Endodermal cell (in vitro differentiated cells): Measurements from ENCODE around the gene TSPAN4. TPM values are rescaled to one million over a fixed set of nuclear protein-coding genes. Genes with fewer than 3 reads are reported as not detected.

Source experiments
- DNase-seq: peaks from one replicate; pipeline ENCODE4 v3.0.0-alpha.2; 2017
- H3K27ac ChIP-seq: 2 replicates; pipeline ENCODE4 v1.5.1; 2013; ENCODE audit warnings: mild to moderate bottlenecking, low read depth, low read length, moderate library complexity
- H3K27me3 ChIP-seq: 2 replicates; pipeline ENCODE4 v1.6.1; 2013; ENCODE audit warnings: mild to moderate bottlenecking, low read length, moderate library complexity; ENCODE audit not compliant: insufficient read depth, control insufficient read depth, poor library complexity, severe bottlenecking
- H3K36me3 ChIP-seq: 2 replicates; pipeline ENCODE4 v1.7.0; 2013; ENCODE audit warnings: mild to moderate bottlenecking, low read length, moderate library complexity; ENCODE audit not compliant: control insufficient read depth, insufficient read depth
- H3K4me1 ChIP-seq: one replicate; pipeline ENCODE4 v1.7.0; 2013; ENCODE audit warnings: low read length; ENCODE audit not compliant: control insufficient read depth, insufficient read depth
- H3K4me3 ChIP-seq: 2 replicates; pipeline ENCODE4 v1.5.1; 2013; ENCODE audit warnings: mild to moderate bottlenecking, low read length, moderate library complexity
- H3K9ac ChIP-seq: 2 replicates; pipeline ENCODE4 v1.6.1; 2013; ENCODE audit warnings: mild to moderate bottlenecking, low read length, moderate library complexity; ENCODE audit not compliant: poor library complexity, severe bottlenecking; ENCODE audit errors: extremely low read depth
- H3K9me3 ChIP-seq: 2 replicates; pipeline ENCODE4 v1.6.1; 2013; ENCODE audit warnings: mild to moderate bottlenecking, low read length, moderate library complexity; ENCODE audit not compliant: control insufficient read depth
- H3K27ac Mint-ChIP-seq: 2 replicates; pipeline ENCODE4 v1.8.0; 2020; ENCODE audit warnings: mixed read lengths
- H3K27me3 Mint-ChIP-seq: 2 replicates; pipeline ENCODE4 v1.8.0; 2021; ENCODE audit warnings: mild to moderate bottlenecking, mixed read lengths; ENCODE audit not compliant: insufficient read depth
- H3K36me3 Mint-ChIP-seq: 2 replicates; pipeline ENCODE4 v1.8.0; 2020; ENCODE audit warnings: low read depth, mixed read lengths
- H3K4me1 Mint-ChIP-seq: 2 replicates; pipeline ENCODE4 v1.8.0; 2020; ENCODE audit warnings: mixed read lengths
- H3K4me3 Mint-ChIP-seq: 2 replicates; pipeline ENCODE4 v1.8.0; 2020; ENCODE audit warnings: mild to moderate bottlenecking, moderate library complexity, mixed read lengths
- H3K9me3 Mint-ChIP-seq: 2 replicates; pipeline ENCODE4 v1.8.0; 2020; ENCODE audit warnings: mild to moderate bottlenecking, mixed read lengths
- CTCF ChIP-seq: fragments of 200-600 bp; sonication (generic); conservative IDR thresholded peaks from 2 replicates; pipeline ENCODE4 v1.5.0; 2021; ENCODE audit warnings: antibody characterized with exemption, mild to moderate bottlenecking
- WGBS, 2 experiments: methylation state at CpG; one replicate each; pipeline versions ENCODE4 v1.1.5 to v1.1.7; 2013; ENCODE audit warnings: missing lambda C conversion rate in 2 of 2, mixed read lengths in 1 of 2; ENCODE audit not compliant: insufficient coverage in 1 of 2, insufficient read length in 1 of 2; 5-methylcytosine and 5-hydroxymethylcytosine counted together
- total RNA-seq, 2 donors: library from RNA; stranded (reverse); fragmentation: NEBNext Ultra II Directional in 1 of 2; extraction: Animal tissue kit (Norgen Biotek cat#: 25700) in 1 of 2; gene quantifications; 2 replicates in 1 of 2; 3 replicates in 1 of 2; pipeline ENCODE4 v1.2.1, GENCODE V29; 2021

The TSPAN4 gene
- total RNA-seq, 2 donors from 2014 or later, result 56.8 to 71.1 TPM

- 89 to 94% methylated on average over 4 of the region's 8 CpGs for WGBS, 2 experiments
- Mint-ChIP-seq H3K4me1 (no peaks in the 10 kb centered on the region), H3K27me3 (no peaks in the 10 kb centered on the region), H3K9me3 (no peaks in the 10 kb centered on the region), H3K36me3 (peaks cover 6% of the 10 kb centered on the region), H3K27ac (no peak overlapping the region), H3K4me3 (peak overlapping the region; percentile 63)
- no peaks in the 10 kb centered on the region for H3K4me1 ChIP-seq
- H3K4me3 ChIP-seq, result no peak overlapping the region
- H3K9ac ChIP-seq, result no peak overlapping the region
- TF ChIP-seq CTCF, result no peak
- no peak for DNase-seq
- no peak overlapping the region for H3K27ac ChIP-seq
- H3K9me3 ChIP-seq, result no peaks in the 10 kb centered on the region
- H3K36me3 ChIP-seq, result peaks cover 5% of the 10 kb centered on the region
- H3K27me3 ChIP-seq, result no peaks in the 10 kb centered on the region
Measured at GRCh38 chr11:803467-803742, 39.2 kb upstream of the TSPAN4 start.

GRCh38 chr11:803770-804598 lies 38.7 kb upstream of the TSPAN4 start:
- no peaks in the 10 kb centered on the region for H3K27me3 Mint-ChIP-seq
- Histone ChIP-seq H3K9me3 (no peaks in the 10 kb centered on the region), H3K36me3 (peaks cover 5% of the 10 kb centered on the region), H3K9ac (peak overlapping the region; percentile 34), H3K27me3 (no peaks in the 10 kb centered on the region), H3K27ac (no peak overlapping the region), H3K4me1 (no peaks in the 10 kb centered on the region), H3K4me3 (peak overlapping the region; percentile 84)
- no peak for TF ChIP-seq CTCF
- 74 to 85% methylated on average over 16 to 26 of the region's 26 CpGs for WGBS, 2 experiments
- H3K27ac Mint-ChIP-seq, result no peak overlapping the region
- H3K9me3 Mint-ChIP-seq, result no peaks in the 10 kb centered on the region
- peaks cover 5% of the 10 kb centered on the region for H3K4me1 Mint-ChIP-seq
- peak overlapping the region; percentile 63 for H3K4me3 Mint-ChIP-seq
- H3K36me3 Mint-ChIP-seq, result peaks cover 6% of the 10 kb centered on the region
- peak; percentile 68 for DNase-seq

- WGBS, 2 experiments, result 39 to 50% methylated on average over 7 to 18 of the region's 18 CpGs
- H3K36me3 Mint-ChIP-seq, result peaks cover 6% of the 10 kb centered on the region
- Histone ChIP-seq H3K27ac (no peak overlapping the region), H3K36me3 (peaks cover 5% of the 10 kb centered on the region), H3K9me3 (no peaks in the 10 kb centered on the region), H3K9ac (peak overlapping the region; percentile 34), H3K4me1 (no peaks in the 10 kb centered on the region), H3K27me3 (no peaks in the 10 kb centered on the region), H3K4me3 (peak overlapping the region; percentile 84)
- H3K27ac Mint-ChIP-seq, result no peak overlapping the region
- H3K4me1 Mint-ChIP-seq, result peaks cover 6% of the 10 kb centered on the region
- no peaks in the 10 kb centered on the region for H3K27me3 Mint-ChIP-seq
- H3K9me3 Mint-ChIP-seq, result no peaks in the 10 kb centered on the region
- DNase-seq, result peak; percentile 66
- peak overlapping the region; percentile 63 for H3K4me3 Mint-ChIP-seq
- no peak for TF ChIP-seq CTCF
Measured at GRCh38 chr11:804599-804964, 38.1 kb upstream of the TSPAN4 start.
